Putamen (tissue), 1 donor: Measurements from ENCODE around the gene RFK.
"Not testable (repeated sequence)": the region's sequence is repeated elsewhere in the genome, so short reads cannot be mapped to it uniquely, and the experiment has no call there.

Experiments used
- DNase-seq: peaks from one replicate; pipeline ENCODE4 v3.0.0-alpha.2; 2016; ENCODE audit warnings: low spot score

The RFK gene

GRCh38 chr9:76370396-76371023, 23.7 kb downstream of the RFK start:
- no peak for DNase-seq

GRCh38 chr9:76369583-76369982, 24.6 kb downstream of the RFK start:
- no peak for DNase-seq

- DNase-seq = no peak
Observed at GRCh38 chr9:76366275-76366674, 28.0 kb downstream of the RFK start.

GRCh38 chr9:76365028-76365427, 29.2 kb downstream of the RFK start:
- DNase-seq = no peak

GRCh38 chr9:76363032-76363395, 31.2 kb downstream of the RFK start:
- no peak for DNase-seq

GRCh38 chr9:76362332-76363031, 31.7 kb downstream of the RFK start:
- DNase-seq = not testable (repeated sequence)

GRCh38 chr9:76359766-76360165, 34.5 kb downstream of the RFK start:
- DNase-seq = no peak

GRCh38 chr9:76359365-76359764, 34.9 kb downstream of the RFK start:
- DNase-seq = no peak

- no peak for DNase-seq
Observed at GRCh38 chr9:76358628-76359280, 35.5 kb downstream of the RFK start.

- no peak for DNase-seq
Observed at GRCh38 chr9:76357555-76357954, 36.7 kb downstream of the RFK start.

GRCh38 chr9:76355886-76356285, 38.3 kb downstream of the RFK start:
- DNase-seq = peak; percentile 71

- no peak for DNase-seq
Observed at GRCh38 chr9:76354221-76354620, 40.0 kb downstream of the RFK start.

GRCh38 chr9:76353280-76353679, 40.9 kb downstream of the RFK start:
- no peak for DNase-seq

GRCh38 chr9:76352026-76352620, 42.1 kb downstream of the RFK start:
- no peak for DNase-seq

GRCh38 chr9:76351006-76351405, 43.2 kb downstream of the RFK start:
- DNase-seq = no peak

GRCh38 chr9:76349865-76350264, 44.4 kb downstream of the RFK start:
- no peak for DNase-seq

- DNase-seq = no peak
Observed at GRCh38 chr9:76342858-76343257, 51.4 kb downstream of the RFK start.

- no peak for DNase-seq
Observed at GRCh38 chr9:76342201-76342600, 52.0 kb downstream of the RFK start.

GRCh38 chr9:76341616-76342015, 52.6 kb downstream of the RFK start:
- no peak for DNase-seq

- DNase-seq = no peak
Observed at GRCh38 chr9:76338418-76338817, 55.8 kb downstream of the RFK start.

- DNase-seq = no peak
Observed at GRCh38 chr9:76336027-76336426, 58.2 kb downstream of the RFK start.
